ENCODE data around the gene CYB561D2.

Gene CYB561D2

GRCh38 chr3:50369012-50369670 lies 18.5 kb downstream of the CYB561D2 start:
- FAIRE-seq, result no peak

GRCh38 chr3:50370594-50370993 lies 19.9 kb downstream of the CYB561D2 start:
- no peak for FAIRE-seq

- FAIRE-seq, result no peak
Observed at GRCh38 chr3:50371133-50371685, 20.5 kb downstream of the CYB561D2 start.

- FAIRE-seq, result no peak
Observed at GRCh38 chr3:50372349-50372748, 21.7 kb downstream of the CYB561D2 start.

- FAIRE-seq, result no peak
Observed at GRCh38 chr3:50373146-50374051, 22.7 kb downstream of the CYB561D2 start.

- no peak for FAIRE-seq
Observed at GRCh38 chr3:50374363-50375257, 23.9 kb downstream of the CYB561D2 start.

GRCh38 chr3:50375258-50375931 lies 24.7 kb downstream of the CYB561D2 start:
- FAIRE-seq, result no peak

GRCh38 chr3:50378024-50378423 lies 27.4 kb downstream of the CYB561D2 start:
- no peak for FAIRE-seq

GRCh38 chr3:50378757-50379156 lies 28.1 kb downstream of the CYB561D2 start:
- no peak for FAIRE-seq

- no peak for FAIRE-seq
Observed at GRCh38 chr3:50380405-50381085, 29.9 kb downstream of the CYB561D2 start.

GRCh38 chr3:50381383-50381782 lies 30.7 kb downstream of the CYB561D2 start:
- FAIRE-seq, result no peak

GRCh38 chr3:50382722-50383121 lies 32.1 kb downstream of the CYB561D2 start:
- no peak for FAIRE-seq

GRCh38 chr3:50383750-50384149 lies 33.1 kb downstream of the CYB561D2 start:
- FAIRE-seq, result no peak

- no peak for FAIRE-seq
Observed at GRCh38 chr3:50385754-50386153, 35.1 kb downstream of the CYB561D2 start.

GRCh38 chr3:50388016-50388719 lies 37.5 kb downstream of the CYB561D2 start:
- FAIRE-seq, result no peak

GRCh38 chr3:50388720-50389413 lies 38.2 kb downstream of the CYB561D2 start:
- FAIRE-seq, result no peak

- no peak for FAIRE-seq
Observed at GRCh38 chr3:50389414-50389767, 38.7 kb downstream of the CYB561D2 start.

- no peak for FAIRE-seq
Observed at GRCh38 chr3:50390508-50391224, 40.0 kb downstream of the CYB561D2 start.

GRCh38 chr3:50392101-50392715 lies 41.5 kb downstream of the CYB561D2 start:
- FAIRE-seq, result no peak

All from islet of Langerhans (tissue), 1 donor.